Peyer's patch (tissue), 4 donors: ENCODE measurements around the gene MGLL. TPM values are rescaled to one million over a fixed set of nuclear protein-coding genes. Genes with fewer than 3 reads are reported as not detected.
A peak's percentile ranks its signal among the peaks of the same experiment; 100 is the strongest.

Source experiments
- DNase-seq, 3 donors: peaks; one replicate each; pipeline ENCODE4 v3.0.0-alpha.2; 2017 to 2019
- H3K27ac ChIP-seq, 4 donors: fragments of 200-600 bp; sonication (generic); one replicate each; pipeline ENCODE4 v1.5.1; 2016 to 2019
- H3K27me3 ChIP-seq, 2 donors: fragments of 200-600 bp; sonication (generic); one replicate each; pipeline ENCODE4 v1.5.1; 2019
- H3K36me3 ChIP-seq, 3 donors: fragments of 200-600 bp; sonication (generic); one replicate each; pipeline ENCODE4 v1.5.1; 2016 to 2019
- H3K4me1 ChIP-seq, 4 donors: fragments of 200-600 bp; sonication (generic); one replicate each; pipeline ENCODE4 v1.5.1; 2016 to 2019
- H3K4me3 ChIP-seq, 4 donors: fragments of 200-600 bp; sonication (generic); 1 replicate in 3 of 4; 2 replicates in 1 of 4; pipeline ENCODE4 v1.5.1; 2016 to 2019; ENCODE audit warnings: mild to moderate bottlenecking in 1 of 4
- H3K9me3 ChIP-seq, 4 donors: fragments of 200-600 bp; sonication (generic); one replicate each; pipeline ENCODE4 v1.5.1; 2016 to 2019; ENCODE audit warnings: mild to moderate bottlenecking in 1 of 4
- CTCF ChIP-seq, 6 experiments: fragments of 450-650 bp in 4 of 6; fragments of 200-600 bp in 2 of 6; sonication (generic) in 1 of 6; IDR thresholded peaks; one replicate each; pipeline ENCODE4 v1.5.1; 2017 to 2019; ENCODE audit warnings: antibody characterized with exemption in 6 of 6, mild to moderate bottlenecking in 3 of 6, moderate library complexity in 1 of 6
- POLR2A ChIP-seq, 2 donors: fragments of 450-650 bp; IDR thresholded peaks; one replicate each; pipeline ENCODE4 v1.5.1; 2017; ENCODE audit warnings: antibody characterized with exemption in 2 of 2, mild to moderate bottlenecking in 2 of 2, moderate library complexity in 2 of 2
- total RNA-seq, 4 donors: library from RNA; depleted of rRNA; stranded (reverse); fragments of >200 nt; gene quantifications; one replicate each; pipeline ENCODE4 v1.1.0, GENCODE V29; 2016

The MGLL gene
- total RNA-seq, 4 donors from 2014 or later: 56.1 to 180 (median 143) TPM

DNA sequence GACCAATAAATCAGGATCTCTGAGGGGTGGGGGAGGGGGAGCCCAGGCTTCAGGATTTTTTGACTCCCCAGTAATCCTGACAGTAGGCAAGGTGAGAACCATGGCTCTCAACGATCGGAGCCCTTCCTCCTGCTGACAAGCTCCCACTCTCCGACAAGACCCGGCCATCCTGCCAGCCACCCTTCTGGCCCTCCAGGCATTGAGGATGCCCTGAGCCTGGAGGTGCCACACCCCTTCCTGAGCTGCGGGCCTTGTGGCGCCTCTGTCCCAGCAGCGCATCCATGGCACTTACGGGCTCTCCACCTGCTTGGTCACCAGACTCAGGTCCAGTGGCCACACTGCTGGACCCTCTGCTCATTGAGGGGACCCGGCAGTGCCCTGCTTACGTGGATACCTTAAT is 46.0 kb downstream of the MGLL start:
- TF ChIP-seq POLR2A (IDR thresholded peaks at IDR 0.05): no peak
- TF ChIP-seq CTCF (IDR thresholded peaks at IDR 0.05): no peak
- peak in 1 of 3 donors; percentile 34 for DNase-seq
- Histone ChIP-seq H3K27ac (peak overlapping the region in 3 of 4 donors; percentile 10 to 70 (median 61)), H3K9me3 (peaks cover 0 to 5% (median 0%) of the 10 kb centered on the region in 4 donors), H3K27me3 (no peaks in the 10 kb centered on the region), H3K36me3 (peaks cover 0 to 6% (median 0%) of the 10 kb centered on the region in 3 donors), H3K4me1 (peaks cover 0 to 58% (median 0%) of the 10 kb centered on the region in 4 donors), H3K4me3 (no peak overlapping the region)

DNA sequence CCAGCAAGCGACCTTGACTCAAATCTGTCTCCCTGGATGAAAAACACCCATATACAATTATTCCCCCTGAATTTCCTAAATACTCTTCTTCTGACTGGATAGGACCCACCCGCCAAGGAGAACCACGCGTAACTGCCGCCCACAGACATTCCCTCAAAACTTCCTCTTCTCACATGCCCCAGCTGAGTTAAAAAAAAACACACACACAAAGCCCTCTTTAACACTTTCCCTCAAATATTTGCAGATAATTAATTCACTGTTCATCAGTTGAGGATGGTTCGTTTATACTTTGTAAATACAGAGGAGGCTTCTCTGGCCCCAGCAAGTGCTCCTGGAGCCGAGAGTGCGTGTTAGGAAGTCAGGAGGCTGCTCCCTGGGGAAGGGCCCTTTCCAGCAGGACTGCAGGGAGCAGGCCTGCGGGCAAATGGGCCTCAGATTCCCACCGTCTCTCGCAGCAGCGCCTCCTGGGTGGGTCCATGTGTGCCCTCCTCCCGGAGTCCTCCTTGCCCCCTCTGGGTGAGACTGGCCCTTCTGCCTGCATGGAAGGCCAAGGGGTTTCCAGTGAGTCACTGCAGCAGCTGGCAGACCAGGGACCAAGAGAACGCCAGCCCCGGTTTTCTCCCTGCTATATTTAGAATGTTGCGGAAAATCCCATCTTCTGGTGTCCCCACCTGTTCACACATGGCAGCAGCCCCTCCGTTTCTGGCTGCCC is 46.8 kb downstream of the MGLL start:
- peak overlapping the region in 3 of 4 donors; percentile 48 to 70 (median 61) for H3K27ac ChIP-seq
- H3K9me3 ChIP-seq: peaks cover 0 to 5% (median 0%) of the 10 kb centered on the region in 4 donors
- TF ChIP-seq POLR2A (IDR thresholded peaks at IDR 0.05): no peak
- TF ChIP-seq CTCF (IDR thresholded peaks at IDR 0.05): no peak
- peaks cover 0 to 6% (median 0%) of the 10 kb centered on the region in 3 donors for H3K36me3 ChIP-seq
- no peaks in the 10 kb centered on the region for H3K27me3 ChIP-seq
- no peak overlapping the region for H3K4me3 ChIP-seq
- DNase-seq: peak in 1 of 3 donors; percentile 56
- peaks cover 0 to 58% (median 0%) of the 10 kb centered on the region in 4 donors for H3K4me1 ChIP-seq

GRCh38 chr3:127774647-127775046 is 47.7 kb downstream of the MGLL start:
- H3K4me1 ChIP-seq: peaks cover 0 to 58% (median 0%) of the 10 kb centered on the region in 4 donors
- H3K27me3 ChIP-seq: no peaks in the 10 kb centered on the region
- H3K4me3 ChIP-seq: no peak overlapping the region
- peaks cover 0 to under 1% (median 0%) of the 10 kb centered on the region in 3 donors for H3K36me3 ChIP-seq
- H3K27ac ChIP-seq: peak overlapping the region in 1 of 4 donors; percentile 22
- peak in 1 of 3 donors; percentile 24 for DNase-seq
- H3K9me3 ChIP-seq: peaks cover 0 to 5% (median 0%) of the 10 kb centered on the region in 4 donors
- no peak for TF ChIP-seq CTCF (IDR thresholded peaks at IDR 0.05)
- TF ChIP-seq POLR2A (IDR thresholded peaks at IDR 0.05): no peak

GRCh38 chr3:127773752-127774395 is 48.4 kb downstream of the MGLL start:
- Histone ChIP-seq H3K4me1 (peaks cover 0 to 50% (median 0%) of the 10 kb centered on the region in 4 donors), H3K4me3 (no peak overlapping the region), H3K27ac (peak overlapping the region in 1 of 4 donors; percentile 17), H3K9me3 (peaks cover 0 to 5% (median 0%) of the 10 kb centered on the region in 4 donors), H3K36me3 (no peaks in the 10 kb centered on the region), H3K27me3 (no peaks in the 10 kb centered on the region)
- TF ChIP-seq CTCF (IDR thresholded peaks at IDR 0.05): no peak
- TF ChIP-seq POLR2A (IDR thresholded peaks at IDR 0.05): no peak
- DNase-seq: peak in 1 of 3 donors; percentile 52

DNA sequence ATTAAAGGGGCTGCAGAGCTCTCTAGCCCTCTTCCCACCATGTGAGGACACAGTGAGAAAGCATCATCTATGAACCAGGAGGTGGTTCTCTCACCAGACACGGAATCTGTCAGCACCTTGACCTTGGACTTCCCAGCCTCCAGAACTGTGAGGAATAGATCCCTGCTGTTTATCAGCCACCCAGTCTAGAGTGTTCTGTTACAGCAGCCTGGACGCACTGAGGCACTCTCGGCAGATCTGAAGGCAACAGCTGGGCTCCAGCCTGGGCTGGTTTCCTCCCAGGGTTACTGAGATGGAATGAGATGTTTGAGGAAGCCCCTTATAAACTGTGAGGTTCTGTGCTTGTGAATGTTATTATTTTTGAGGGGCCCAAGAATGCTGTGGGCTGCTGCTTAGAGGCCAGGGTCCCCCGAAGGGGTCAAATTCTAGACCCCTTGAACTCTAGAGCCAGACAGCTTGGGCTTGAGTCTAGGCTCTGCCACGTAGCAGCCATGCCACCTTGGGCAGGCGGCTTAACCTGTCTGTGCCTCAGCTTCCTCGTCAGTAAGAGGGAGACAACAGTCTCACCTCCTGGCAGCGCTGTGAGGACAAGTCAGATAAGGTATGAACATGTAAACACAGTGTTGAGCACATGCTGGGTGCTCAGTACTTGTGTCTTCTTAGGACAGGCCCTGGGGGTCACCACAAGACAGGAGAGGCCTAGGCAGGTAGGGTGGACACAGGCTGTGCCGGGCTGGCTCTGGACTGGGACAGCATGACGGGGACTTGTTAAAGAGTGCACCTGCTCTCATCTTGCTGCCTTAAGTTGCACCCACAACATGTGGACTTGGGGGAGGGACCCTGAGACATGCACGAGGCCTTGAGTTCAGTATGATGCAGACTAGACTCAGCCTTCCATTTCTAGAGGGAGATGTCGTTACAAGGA is 49.2 kb downstream of the MGLL start:
- TF ChIP-seq CTCF (IDR thresholded peaks at IDR 0.05) (no peak), POLR2A (IDR thresholded peaks at IDR 0.05) (no peak)
- Histone ChIP-seq H3K4me3 (no peak overlapping the region), H3K36me3 (no peaks in the 10 kb centered on the region), H3K27me3 (no peaks in the 10 kb centered on the region), H3K9me3 (peaks cover 0 to 7% (median 0%) of the 10 kb centered on the region in 4 donors), H3K4me1 (peaks cover 0 to 42% (median 2%) of the 10 kb centered on the region in 4 donors), H3K27ac (peak overlapping the region in 1 of 4 donors; percentile 17)
- peak in 1 of 3 donors; percentile 35 for DNase-seq
